GM23248 (cell line): ENCODE measurements around the gene NOL12. TPM values are rescaled to one million over a fixed set of nuclear protein-coding genes. Genes with fewer than 3 reads are reported as not detected.

Experiments
- DNase-seq: peaks from one replicate; pipeline ENCODE4 v3.0.0-alpha.2; 2015
- H2AFZ ChIP-seq: fragments of 200-600 bp; sonication (generic); 2 replicates; pipeline ENCODE4 v1.6.1; 2016; ENCODE audit warnings: antibody characterized with exemption
- H3F3A ChIP-seq: fragments of 200-600 bp; sonication (generic); 2 replicates; pipeline ENCODE4 v1.6.1; 2016; ENCODE audit warnings: mild to moderate bottlenecking, antibody characterized with exemption, mixed run types; ENCODE audit not compliant: insufficient read depth
- H3K27ac ChIP-seq: fragments of 200-600 bp; sonication (generic); 2 replicates; pipeline ENCODE4 v1.5.1; 2016; ENCODE audit warnings: mild to moderate bottlenecking
- H3K27me3 ChIP-seq: fragments of 200-600 bp; sonication (generic); replicated peaks from 2 replicates; pipeline ENCODE4 v1.6.1; 2016; ENCODE audit warnings: mild to moderate bottlenecking; ENCODE audit not compliant: insufficient read depth
- H3K36me3 ChIP-seq: fragments of 200-600 bp; sonication (generic); 2 replicates; pipeline ENCODE4 v1.6.1; 2016; ENCODE audit warnings: low read depth, mild to moderate bottlenecking
- H3K4me1 ChIP-seq: fragments of 200-600 bp; sonication (generic); 2 replicates; pipeline ENCODE4 v1.6.1; 2016; ENCODE audit warnings: mild to moderate bottlenecking; ENCODE audit not compliant: insufficient read depth
- H3K4me2 ChIP-seq: fragments of 200-600 bp; sonication (generic); one replicate; pipeline ENCODE4 v1.6.1; 2016; ENCODE audit warnings: mild to moderate bottlenecking; ENCODE audit not compliant: unreplicated experiment
- H3K4me3 ChIP-seq: fragments of 200-600 bp; sonication (generic); 2 replicates; pipeline ENCODE4 v1.5.1; 2016; ENCODE audit warnings: mild to moderate bottlenecking
- H3K79me2 ChIP-seq: fragments of 200-600 bp; sonication (generic); 2 replicates; pipeline ENCODE4 v1.6.1; 2016; ENCODE audit warnings: mild to moderate bottlenecking; ENCODE audit not compliant: insufficient read depth
- H3K9ac ChIP-seq: fragments of 200-600 bp; sonication (generic); 2 replicates; pipeline ENCODE4 v1.6.1; 2016; ENCODE audit warnings: mild to moderate bottlenecking
- H3K9me2 ChIP-seq: fragments of 200-600 bp; sonication (generic); 2 replicates; pipeline ENCODE4 v1.6.1; 2016; ENCODE audit warnings: mixed run types, mild to moderate bottlenecking, moderate library complexity; ENCODE audit not compliant: insufficient read depth
- H3K9me3 ChIP-seq: fragments of 200-600 bp; sonication (generic); one replicate; pipeline ENCODE4 v1.6.1; 2017; ENCODE audit warnings: low read depth
- H4K20me1 ChIP-seq: fragments of 200-600 bp; sonication (generic); 2 replicates; pipeline ENCODE4 v1.6.0; 2016; ENCODE audit not compliant: insufficient read depth
- EZH2 ChIP-seq: fragments of 200-600 bp; sonication (generic); IDR thresholded peaks from 2 replicates; pipeline ENCODE4 v1.6.1; 2018; ENCODE audit warnings: antibody characterized with exemption, mild to moderate bottlenecking; ENCODE audit not compliant: insufficient read depth, poor library complexity, severe bottlenecking
- EZH2phosphoT487 ChIP-seq: fragments of 200-600 bp; sonication (generic); IDR thresholded peaks from 2 replicates; pipeline ENCODE4 v1.6.1; 2018; ENCODE audit warnings: antibody characterized with exemption, moderate library complexity, mild to moderate bottlenecking, low read depth; ENCODE audit not compliant: insufficient read depth
- whole genome bisulfite sequencing, 2 experiments: methylation state at CpG; one replicate each; pipeline ENCODE4 v1.1.6; 2015 to 2017; ENCODE audit warnings: low lambda C conversion rate in 2 of 2, low coverage in 1 of 2; ENCODE audit errors: missing lambda C conversion rate in 2 of 2; 5-methylcytosine and 5-hydroxymethylcytosine counted together
- in situ Hi-C: fragments of 300-500 bp; cut with MboI; formaldehyde crosslinking; loops from 2 replicates; pipeline ENCODE4 v1.15.0; 2020
- polyA plus RNA-seq: library from polyadenylated mRNA; unstranded; fragments of >200 nt; fragmentation: Nextera tagmentation; extraction: Ambion mirVana; gene quantifications from 2 replicates; pipeline ENCODE4 v1.2.1, GENCODE V29; 2016
- total RNA-seq: library from RNA; depleted of rRNA; stranded (reverse); fragments of >200 nt; shearing (Covaris generic); gene quantifications from 2 replicates; pipeline ENCODE4 v1.2.3, GENCODE V29; 2014; rRNA removed

Gene NOL12, protein sequence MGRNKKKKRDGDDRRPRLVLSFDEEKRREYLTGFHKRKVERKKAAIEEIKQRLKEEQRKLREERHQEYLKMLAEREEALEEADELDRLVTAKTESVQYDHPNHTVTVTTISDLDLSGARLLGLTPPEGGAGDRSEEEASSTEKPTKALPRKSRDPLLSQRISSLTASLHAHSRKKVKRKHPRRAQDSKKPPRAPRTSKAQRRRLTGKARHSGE
- 4.9 and 19.1 TPM in 2 replicates for total RNA-seq
- polyA plus RNA-seq, result 24.9 and 25.1 TPM in 2 replicates

DNA sequence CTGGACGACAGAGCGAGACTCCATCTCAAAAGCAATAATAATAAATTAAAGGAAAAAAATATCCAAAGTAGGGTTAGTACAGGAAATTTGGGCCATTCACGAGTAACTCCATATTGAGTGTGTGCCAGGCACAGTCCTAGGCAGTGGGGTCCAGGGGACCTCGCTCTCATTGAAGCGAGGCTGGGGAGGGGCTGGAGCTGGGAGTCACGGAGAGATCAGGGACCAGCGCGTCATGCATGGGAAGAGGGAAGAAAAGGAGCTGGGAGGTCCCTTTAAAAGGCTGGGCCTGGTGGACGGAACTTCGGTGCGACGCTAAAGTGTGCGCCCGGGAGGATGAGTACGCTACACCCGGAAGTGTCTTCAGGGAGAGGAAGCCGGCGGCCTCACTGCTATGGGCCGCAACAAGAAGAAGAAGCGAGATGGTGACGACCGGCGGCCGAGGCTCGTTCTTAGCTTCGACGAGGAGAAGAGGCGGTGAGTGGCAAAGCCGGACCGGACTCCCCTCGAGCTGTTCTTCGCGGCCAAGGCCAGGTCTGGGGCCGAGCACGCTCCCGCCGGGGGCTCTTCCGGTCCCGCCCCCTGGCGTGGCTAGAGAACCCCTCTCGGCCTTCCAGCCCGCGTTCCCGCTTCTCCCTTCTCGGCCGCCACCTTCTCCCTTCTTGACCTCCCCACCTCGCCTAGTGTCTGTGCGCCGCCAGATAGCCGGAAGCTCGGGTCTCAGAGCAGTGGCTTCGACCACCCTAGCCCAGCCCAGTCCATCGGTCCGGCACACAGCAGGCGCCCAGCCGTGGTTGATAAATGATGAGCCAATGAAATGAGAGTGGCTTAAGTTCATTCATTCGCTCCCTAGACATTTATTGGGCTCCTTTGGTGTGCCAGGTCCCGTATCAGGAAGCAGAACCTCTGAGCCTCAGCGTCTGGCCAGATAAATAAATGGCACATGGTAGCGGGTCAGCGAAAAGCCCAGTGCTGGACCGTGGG lies at the start of gene NOL12:
Gene NOL12, plus strand, starts transcription at position 342 of the 981 bp plus-strand sequence. Its CDS starts 50 bp downstream, at position 392.
- Histone ChIP-seq H3K27ac (peak within 1 kb of the TSS; percentile 40), H2AFZ (peak within 1 kb of the TSS; percentile 92), H3F3A (peaks cover 1% of the 10 kb centered on the region), H3K27me3 (no peaks in the 10 kb centered on the region), H4K20me1 (no peaks in the 10 kb centered on the region), H3K9me2 (no peaks in the 10 kb centered on the region), H3K4me3 (peak within 1 kb of the TSS; percentile 99), H3K9ac (peak within 1 kb of the TSS; percentile 86), H3K9me3 (no peaks in the 10 kb centered on the region), H3K4me1 (no peaks in the 10 kb centered on the region; the same call in none of the 2 replicates), H3K36me3 (peaks cover 6% of the 10 kb centered on the region; the same call in 1 of the 2 replicates), H3K79me2 (peaks cover 21% of the 10 kb centered on the region), H3K4me2 (peak within 1 kb of the TSS; percentile 79)
- WGBS, 2 experiments, result 1% methylated on average over 43 to 57 of the region's 62 CpGs
- DNase-seq, result peak; percentile 91
- in situ Hi-C loops, result no loop called here
- TF ChIP-seq EZH2phosphoT487 (no peak), EZH2 (no peak)

- WGBS, 2 experiments, result 64 to 68% methylated on average over 3 of the region's 3 CpGs
- H3F3A ChIP-seq, result peaks cover 6% of the 10 kb centered on the region; the same call in 1 of the 2 replicates
- no peak overlapping the region for H2AFZ ChIP-seq
- in situ Hi-C loops, result no loop called here
- H3K4me1 ChIP-seq, result peaks cover 22% of the 10 kb centered on the region
- no peaks in the 10 kb centered on the region for H3K9me3 ChIP-seq
- H3K27ac ChIP-seq, result no peak overlapping the region
- H3K79me2 ChIP-seq, result peaks cover 5% of the 10 kb centered on the region; the same call in 1 of the 2 replicates
- H4K20me1 ChIP-seq, result no peaks in the 10 kb centered on the region
- H3K4me3 ChIP-seq, result no peak overlapping the region
- no peak overlapping the region for H3K9ac ChIP-seq
- TF ChIP-seq EZH2phosphoT487, result no peak
- TF ChIP-seq EZH2, result no peak
- H3K4me2 ChIP-seq, result no peak overlapping the region
- no peaks in the 10 kb centered on the region for H3K9me2 ChIP-seq
- no peak for DNase-seq
- H3K36me3 ChIP-seq, result no peaks in the 10 kb centered on the region
- no peaks in the 10 kb centered on the region for H3K27me3 ChIP-seq
Observed at GRCh38 chr22:37636949-37637273, 49.2 kb upstream of the NOL12 start.

GRCh38 chr22:37638391-37639069 lies 47.6 kb upstream of the NOL12 start:
- Histone ChIP-seq H3K9ac (no peak overlapping the region), H3K4me1 (peaks cover 15% of the 10 kb centered on the region), H3F3A (peaks cover 6% of the 10 kb centered on the region; the same call in 1 of the 2 replicates), H3K79me2 (peaks cover 5% of the 10 kb centered on the region; the same call in 1 of the 2 replicates), H3K27ac (no peak overlapping the region), H3K9me3 (no peaks in the 10 kb centered on the region), H3K4me3 (peak overlapping the region; percentile 73; the same call in 1 of the 2 replicates), H3K4me2 (no peak overlapping the region), H3K36me3 (no peaks in the 10 kb centered on the region), H3K9me2 (no peaks in the 10 kb centered on the region), H4K20me1 (no peaks in the 10 kb centered on the region), H3K27me3 (no peaks in the 10 kb centered on the region), H2AFZ (no peak overlapping the region)
- WGBS, 2 experiments, result 63% methylated on average over 11 of the region's 11 CpGs
- DNase-seq, result no peak
- in situ Hi-C loops, result no loop called here
- no peak for TF ChIP-seq EZH2
